HepG2 (cell line): ENCODE results near the gene BLOC1S4. TPM values are rescaled to one million over a fixed set of nuclear protein-coding genes. Genes with fewer than 3 reads are reported as not detected.

Source experiments
- ATF1 ChIP-seq: IDR thresholded peaks from 2 replicates; pipeline ENCODE4 v1.6.1; 2016; ENCODE audit warnings: mild to moderate bottlenecking, control low read depth
- BCL6 ChIP-seq: IDR thresholded peaks from 2 replicates; pipeline ENCODE4 v1.6.1; 2016; ENCODE audit warnings: missing genetic modification reagents, missing compliant biosample characterization
- DMAP1 ChIP-seq: IDR thresholded peaks from 2 replicates; pipeline ENCODE4 v1.6.1; 2016
- GLI4 ChIP-seq: sonication (generic); formaldehyde crosslinking; IDR thresholded peaks from 2 replicates; pipeline ENCODE4 v1.5.1; 2020; ENCODE audit warnings: missing genetic modification reagents, mild to moderate bottlenecking, moderate library complexity, borderline replicate concordance
- HDAC6 ChIP-seq: fragments of 200-600 bp; sonication (generic); IDR thresholded peaks from 2 replicates; pipeline ENCODE4 v1.7.0; 2017; ENCODE audit warnings: mild to moderate bottlenecking, antibody characterized with exemption, low read length, low read depth
- HINFP ChIP-seq: sonication (generic); formaldehyde crosslinking; IDR thresholded peaks from 2 replicates; pipeline ENCODE4 v1.4.0; 2020; ENCODE audit warnings: low read depth, mild to moderate bottlenecking, missing genetic modification reagents
- ISX ChIP-seq: sonication (generic); formaldehyde crosslinking; conservative IDR thresholded peaks from 2 replicates; pipeline ENCODE4 v1.5.0; 2020; ENCODE audit warnings: missing genetic modification reagents
- KLF12 ChIP-seq: sonication (generic); formaldehyde crosslinking; IDR thresholded peaks from 2 replicates; pipeline ENCODE4 v1.4.0; 2020; ENCODE audit warnings: missing genetic modification reagents, borderline replicate concordance
- NKX3-1 ChIP-seq: sonication (generic); formaldehyde crosslinking; IDR thresholded peaks from 2 replicates; pipeline ENCODE4 v1.5.0; 2020; ENCODE audit warnings: missing genetic modification reagents
- ONECUT2 ChIP-seq: sonication (generic); formaldehyde crosslinking; IDR thresholded peaks from 2 replicates; pipeline ENCODE4 v1.4.0; 2020; ENCODE audit warnings: missing genetic modification reagents
- POLR2AphosphoS2 ChIP-seq: IDR thresholded peaks from 2 replicates; pipeline ENCODE4 v1.6.1; 2011; ENCODE audit warnings: low read depth, low read length, improper control_type of control experiment
- RFXAP ChIP-seq: sonication (generic); formaldehyde crosslinking; IDR thresholded peaks from 2 replicates; pipeline ENCODE4 v1.4.0; 2020; ENCODE audit warnings: missing genetic modification reagents, borderline replicate concordance
- SMAD9 ChIP-seq: sonication (generic); formaldehyde crosslinking; IDR thresholded peaks from 2 replicates; pipeline ENCODE4 v1.5.1; 2020; ENCODE audit warnings: mild to moderate bottlenecking, missing genetic modification reagents
- TEAD2 ChIP-seq: sonication (generic); formaldehyde crosslinking; IDR thresholded peaks from 2 replicates; pipeline ENCODE4 v1.9.0; 2021; ENCODE audit warnings: missing genetic modification reagents
- THAP11 ChIP-seq: IDR thresholded peaks from 2 replicates; pipeline ENCODE4 v1.6.1; 2016; ENCODE audit warnings: missing biosample characterization, missing genetic modification reagents
- ZC3H4 ChIP-seq: sonication (generic); formaldehyde crosslinking; IDR thresholded peaks from 2 replicates; pipeline ENCODE4 v1.4.0; 2020; ENCODE audit warnings: missing genetic modification reagents, borderline replicate concordance
- ZNF318 ChIP-seq: sonication (generic); formaldehyde crosslinking; IDR thresholded peaks from 2 replicates; pipeline ENCODE4 v1.4.0; 2020; ENCODE audit warnings: mild to moderate bottlenecking, missing genetic modification reagents
- ZNF446 ChIP-seq: sonication (generic); formaldehyde crosslinking; IDR thresholded peaks from 2 replicates; pipeline ENCODE4 v1.5.0; 2020; ENCODE audit warnings: mild to moderate bottlenecking, missing genetic modification reagents
- polyA plus RNA-seq, 8 experiments: library from polyadenylated mRNA; depleted of rRNA in 3 of 8; stranded (reverse) in 7 of 8; unstranded in 1 of 8; fragments of >200 nt; fragmentation: Illumina TruSeq in 4 of 8; extraction: Trizol in 4 of 8; gene quantifications; 2 replicates each; pipeline versions ENCODE4 v1.2.1 to v1.2.3, GENCODE V29; 2011 to 2016; ENCODE audit warnings: low read depth in 4 of 8, missing spikeins in 1 of 8, mixed read lengths in 1 of 8; ENCODE audit not compliant: insufficient read depth in 1 of 8
- total RNA-seq, 5 experiments: library from RNA; depleted of rRNA; stranded (reverse); fragments of >200 nt; fragmentation: Illumina TruSeq; extraction: Trizol; gene quantifications; 2 replicates each; pipeline ENCODE4 v1.2.3, GENCODE V29; 2016; ENCODE audit warnings: low read depth in 1 of 5
- TF ChIP-seq, protein P1 (sequence below): IDR thresholded peaks from 2 replicates; pipeline ENCODE4 v1.6.1; 2012; ENCODE audit warnings: inconsistent platforms
- TF ChIP-seq, protein P2 (sequence below): sonication (generic); formaldehyde crosslinking; IDR thresholded peaks from 2 replicates; pipeline ENCODE4 v1.4.0; 2020; ENCODE audit warnings: missing genetic modification reagents

The BLOC1S4 gene
- total and polyA plus RNA-seq, 2 of the 13 experiments (the other 11 are each of a cell fraction or from before 2014, with no cell fraction given): 15.5 to 20.9 TPM

- no peak for TF ChIP-seq ONECUT2 (CRISPR knock-in tag)
- peak; percentile 66 for TF ChIP-seq ZNF318 (CRISPR knock-in tag)
- TF ChIP-seq DMAP1 (CRISPR knock-in tag): peak; percentile 87
- TF ChIP-seq HDAC6: no peak
- peak; percentile 98 for TF ChIP-seq ZC3H4 (CRISPR knock-in tag)
- TF ChIP-seq, protein P1, sequence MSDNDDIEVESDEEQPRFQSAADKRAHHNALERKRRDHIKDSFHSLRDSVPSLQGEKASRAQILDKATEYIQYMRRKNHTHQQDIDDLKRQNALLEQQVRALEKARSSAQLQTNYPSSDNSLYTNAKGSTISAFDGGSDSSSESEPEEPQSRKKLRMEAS: peak; percentile 96
- TF ChIP-seq KLF12 (CRISPR knock-in tag): 0 out of 2 replicates have a peak, but pooled peaks have one; percentile 20
- no peak for TF ChIP-seq NKX3-1 (CRISPR knock-in tag)
- 0 out of 2 replicates have a peak, but pooled peaks have one; percentile 42 for TF ChIP-seq ATF1 (CRISPR knock-in tag)
- TF ChIP-seq SMAD9 (CRISPR knock-in tag): no peak
- peak; percentile 89 for TF ChIP-seq THAP11 (CRISPR knock-in tag)
- TF ChIP-seq, protein P2, sequence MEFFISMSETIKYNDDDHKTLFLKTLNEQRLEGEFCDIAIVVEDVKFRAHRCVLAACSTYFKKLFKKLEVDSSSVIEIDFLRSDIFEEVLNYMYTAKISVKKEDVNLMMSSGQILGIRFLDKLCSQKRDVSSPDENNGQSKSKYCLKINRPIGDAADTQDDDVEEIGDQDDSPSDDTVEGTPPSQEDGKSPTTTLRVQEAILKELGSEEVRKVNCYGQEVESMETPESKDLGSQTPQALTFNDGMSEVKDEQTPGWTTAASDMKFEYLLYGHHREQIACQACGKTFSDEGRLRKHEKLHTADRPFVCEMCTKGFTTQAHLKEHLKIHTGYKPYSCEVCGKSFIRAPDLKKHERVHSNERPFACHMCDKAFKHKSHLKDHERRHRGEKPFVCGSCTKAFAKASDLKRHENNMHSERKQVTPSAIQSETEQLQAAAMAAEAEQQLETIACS (CRISPR knock-in tag): peak; percentile 87
- TF ChIP-seq RFXAP (CRISPR knock-in tag): peak; percentile 45; the same call in 1 of the 2 replicates
- TF ChIP-seq HINFP (CRISPR knock-in tag): peak; percentile 65; the same call in 1 of the 2 replicates
- 0 out of 2 replicates have a peak, but pooled peaks have one; percentile 55 for TF ChIP-seq ISX (CRISPR knock-in tag)
- TF ChIP-seq BCL6 (CRISPR knock-in tag): no peak
- TF ChIP-seq TEAD2: no peak
- no peak for TF ChIP-seq POLR2AphosphoS2
- no peak for TF ChIP-seq GLI4 (CRISPR knock-in tag)
- peak; percentile 89 for TF ChIP-seq ZNF446 (CRISPR knock-in tag)
Measured at GRCh38 chr4:6673660-6674499, 42.1 kb upstream of the BLOC1S4 start (continued).
